KG1 (cell line): ENCODE results near the gene TMA7.
"Not testable (repeated sequence)": the region's sequence is repeated elsewhere in the genome, so short reads cannot be mapped to it uniquely, and the experiment has no call there.

Experiments used
- DNase-seq: peaks from one replicate; lab custom pipeline; 2025; lab: John Stamatoyannopoulos, UW

The TMA7 gene

DNA sequence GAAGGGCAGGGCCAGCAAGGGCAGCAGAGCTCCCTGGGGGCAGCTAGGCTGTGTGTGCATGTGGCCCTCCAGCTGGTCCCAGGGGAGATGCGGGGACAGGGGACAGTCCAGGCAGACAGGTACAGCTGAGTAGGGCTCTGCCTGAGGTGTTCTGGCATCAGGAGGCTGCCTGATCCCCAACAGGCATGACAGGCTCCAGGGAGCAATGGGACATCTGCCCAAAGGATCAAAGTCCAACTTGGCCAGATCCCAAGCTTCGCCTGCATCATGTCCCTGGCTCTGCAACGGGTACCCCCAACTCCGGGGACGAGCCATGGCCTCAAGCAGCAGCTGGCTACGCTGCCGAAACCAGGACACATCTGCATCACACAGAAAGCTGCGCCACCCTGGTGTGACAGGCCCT lies 28.3 kb downstream of the TMA7 start:
- DNase-seq: no peak

DNA sequence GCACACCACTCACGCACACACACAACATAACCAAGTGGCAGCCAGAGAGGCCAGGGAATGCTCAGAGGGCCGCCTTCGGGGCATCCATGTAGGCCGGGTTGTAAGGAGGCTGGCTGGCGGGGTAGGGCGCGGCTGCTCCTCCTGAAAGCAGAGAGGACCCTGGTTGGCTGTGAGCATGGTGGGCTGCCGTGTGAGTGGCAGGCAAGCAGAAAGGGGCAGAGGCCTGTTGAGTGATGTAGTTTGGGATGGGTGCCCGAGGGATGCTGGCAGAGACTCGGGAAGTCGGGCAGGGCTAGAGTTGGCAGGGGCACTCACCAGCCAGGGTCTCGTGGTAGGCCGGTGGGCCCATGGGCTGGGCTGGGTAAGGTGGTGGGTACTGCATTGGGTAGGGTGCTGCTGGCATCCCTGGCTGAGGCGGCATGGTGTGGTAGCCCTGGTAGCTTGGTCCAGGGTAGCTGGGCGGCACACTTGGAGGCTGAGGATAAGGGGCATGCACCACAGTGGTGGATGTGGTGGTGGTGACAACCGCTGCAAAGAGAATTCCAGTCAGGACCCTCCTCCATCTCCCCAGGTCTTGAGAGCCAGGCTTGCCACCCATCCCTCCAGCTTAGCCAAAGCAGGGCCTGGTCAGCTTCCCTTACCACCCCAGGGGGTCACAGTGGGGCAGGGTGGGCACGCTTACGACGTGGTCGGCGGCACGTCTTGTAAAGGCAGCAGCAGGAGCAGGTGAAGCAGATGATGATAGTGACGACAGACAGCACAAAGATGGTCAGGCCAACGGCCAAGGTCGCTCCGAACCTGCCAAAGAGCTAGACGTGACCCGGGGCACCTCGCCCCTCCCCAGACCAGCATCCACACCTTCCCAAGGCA lies 29.2 kb downstream of the TMA7 start:
- DNase-seq: no peak

DNA sequence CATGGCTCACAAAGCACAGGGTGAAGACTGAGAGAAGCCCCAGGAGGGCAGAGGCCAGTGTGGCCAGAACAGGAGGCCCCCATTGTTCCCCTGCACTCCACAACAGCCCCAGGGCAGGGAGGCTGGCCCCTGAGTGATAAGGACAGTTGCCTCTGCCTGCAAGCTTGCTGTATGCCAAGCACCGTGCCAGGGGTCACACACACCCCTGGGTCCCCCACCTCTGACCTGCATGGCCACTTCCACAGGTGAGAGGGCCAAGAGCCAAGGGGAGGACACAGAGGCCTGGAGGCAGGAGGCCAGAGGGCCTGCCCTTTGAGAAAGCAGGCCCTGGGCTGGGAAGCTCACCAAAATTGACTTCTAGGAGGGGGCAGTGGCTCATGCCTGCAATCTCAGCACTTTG lies 30.2 kb downstream of the TMA7 start:
- DNase-seq: no peak

DNA sequence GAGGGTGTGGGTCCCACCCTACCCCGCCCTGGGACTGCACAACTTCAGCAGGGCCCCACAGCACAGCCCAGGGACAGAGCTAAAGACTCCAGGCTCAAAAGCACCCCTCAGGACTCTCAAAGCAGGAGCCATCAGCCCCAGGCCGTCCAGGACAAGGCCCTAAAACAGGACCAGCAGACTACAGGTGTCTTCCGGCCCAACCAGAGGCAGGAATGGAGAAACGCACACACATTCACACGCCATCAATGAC lies 32.5 kb downstream of the TMA7 start:
- no peak for DNase-seq

DNA sequence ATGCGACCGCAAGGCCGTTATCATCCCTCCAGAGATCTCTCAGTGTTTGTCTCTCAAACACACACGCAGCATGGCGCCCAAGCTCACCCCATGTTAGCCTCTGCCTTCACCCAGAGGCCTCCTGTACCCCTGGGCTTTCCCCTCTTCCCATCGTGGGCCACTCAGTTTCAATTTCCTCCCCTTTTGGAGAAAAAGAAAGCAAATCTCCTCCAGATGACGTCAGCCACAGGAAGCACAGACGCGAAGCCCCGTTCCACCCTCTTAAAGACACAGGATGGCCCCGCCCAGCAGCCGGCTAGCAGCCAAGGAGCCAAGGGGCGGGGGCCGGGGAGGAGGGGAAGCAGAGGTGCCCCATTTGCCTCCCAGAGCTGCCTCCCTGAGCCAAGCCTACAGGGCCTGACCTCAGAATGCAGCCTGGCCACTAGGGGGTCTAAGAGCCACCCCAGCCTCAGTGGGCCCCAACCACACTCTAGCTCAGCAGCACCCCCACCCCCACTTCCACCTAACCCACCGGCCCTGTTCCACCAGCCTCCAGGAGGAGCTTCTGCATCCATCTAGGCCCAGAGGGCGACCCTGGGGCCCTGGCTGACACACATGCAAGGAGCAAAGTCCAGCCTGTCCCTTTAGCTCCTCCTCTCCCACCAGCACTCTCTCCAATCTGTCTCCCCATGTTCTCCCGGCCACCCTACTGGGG lies 33.0 kb downstream of the TMA7 start:
- peak; percentile 92 for DNase-seq

DNA sequence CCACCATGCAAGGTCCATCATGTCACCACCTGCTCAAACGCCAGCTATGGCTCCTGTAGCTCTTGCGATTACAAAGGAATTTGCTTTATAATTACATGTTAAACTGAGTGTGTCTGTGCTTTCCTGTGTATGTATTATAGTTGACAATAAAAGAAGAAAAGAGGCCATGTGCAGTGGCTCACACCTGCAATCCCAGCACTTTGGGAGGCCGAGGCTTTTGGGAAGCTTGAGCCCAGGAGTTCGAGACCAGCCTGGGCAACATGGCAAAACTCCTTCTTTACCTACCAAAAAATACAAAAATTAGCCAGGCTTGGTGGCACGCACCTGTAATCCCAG lies 33.5 kb downstream of the TMA7 start:
- DNase-seq: no peak

DNA sequence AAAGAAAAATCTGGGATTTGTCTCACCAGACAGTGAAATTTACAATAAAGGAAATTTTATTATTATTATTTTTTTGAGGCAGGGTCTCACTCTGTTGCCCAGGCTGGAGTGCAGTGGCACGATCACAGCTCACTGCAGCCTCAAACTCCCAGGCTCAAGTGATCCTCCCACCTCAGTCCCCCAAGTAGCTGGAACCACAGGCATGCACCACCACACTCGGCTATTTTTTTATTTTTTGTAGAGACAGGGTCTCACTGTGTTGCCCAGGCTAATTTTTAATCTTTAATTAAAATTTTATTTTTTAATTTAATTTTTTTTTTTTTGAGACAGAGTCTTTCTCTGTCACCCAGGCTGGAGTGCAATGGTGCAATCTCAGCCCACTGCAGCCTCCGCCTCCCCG lies 34.0 kb downstream of the TMA7 start:
- not testable (repeated sequence) for DNase-seq

DNA sequence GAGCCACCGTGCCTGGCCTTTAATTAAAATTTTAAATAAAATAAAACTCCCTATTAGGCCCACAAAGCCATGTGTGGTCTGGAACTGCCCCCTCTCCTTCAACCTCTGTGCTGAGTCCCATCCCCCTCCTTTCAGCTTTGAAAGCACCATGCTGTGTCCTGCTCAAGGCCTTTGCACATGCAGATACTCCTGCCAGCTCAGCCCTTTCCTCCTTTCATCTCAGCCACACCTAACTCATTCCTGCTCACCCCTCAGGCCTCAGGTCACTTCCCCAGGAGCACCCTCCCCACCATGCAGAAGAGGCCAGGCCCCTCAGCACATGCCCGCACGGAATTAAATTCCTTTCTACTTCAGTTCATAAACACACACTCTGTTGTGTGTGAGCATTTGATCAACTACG lies 34.6 kb downstream of the TMA7 start:
- DNase-seq: no peak

DNA sequence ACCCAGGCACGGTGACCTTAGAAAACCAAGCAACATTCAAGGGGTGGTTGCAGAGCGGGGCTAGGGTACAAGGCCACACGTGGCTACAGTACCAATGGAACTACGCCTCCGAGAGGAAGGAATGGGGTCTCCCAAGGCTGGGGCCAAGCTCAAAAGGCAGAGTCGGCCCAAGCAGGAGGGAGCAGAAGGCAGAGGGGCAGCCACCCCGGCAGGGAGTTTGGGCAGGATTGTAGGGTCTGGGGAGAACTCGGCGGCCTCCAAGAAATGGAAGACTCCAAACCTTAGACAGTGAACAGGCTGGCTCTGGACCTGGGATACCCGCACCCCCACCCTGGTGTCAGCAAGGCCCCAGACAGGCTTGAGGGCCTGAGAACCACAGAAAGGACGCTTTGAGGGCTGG lies 35.1 kb downstream of the TMA7 start:
- no peak for DNase-seq

DNA sequence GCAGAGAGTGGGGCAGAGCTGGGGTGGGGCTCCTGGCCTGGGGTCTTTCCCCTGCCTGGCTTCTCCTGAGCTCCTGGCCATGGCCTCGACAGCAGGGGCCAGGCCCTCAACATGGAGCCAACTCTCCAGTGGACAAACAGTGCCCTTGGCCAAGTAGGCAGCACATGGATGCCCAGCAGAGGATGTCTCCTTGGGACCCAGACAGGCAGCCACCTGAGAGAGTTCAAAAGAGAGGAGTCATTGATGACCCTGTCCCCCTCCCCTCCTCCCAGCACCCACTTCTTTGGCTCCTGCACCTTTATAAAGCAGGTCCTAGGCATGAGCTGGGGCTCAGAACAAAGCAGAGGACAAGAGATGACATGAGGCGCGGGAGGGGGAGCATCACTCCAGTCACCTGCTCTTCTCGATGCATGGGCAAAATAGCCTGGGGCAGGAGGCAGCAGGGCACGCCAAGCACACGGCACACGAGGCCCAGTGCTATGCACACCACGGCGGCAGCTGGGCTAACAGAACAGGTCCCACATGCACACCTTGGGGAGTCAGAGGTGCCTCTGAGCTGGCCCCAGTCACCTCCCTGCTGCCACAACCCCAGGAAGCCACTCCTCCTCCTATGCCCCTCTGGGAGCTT lies 36.5 kb downstream of the TMA7 start:
- no peak for DNase-seq

DNA sequence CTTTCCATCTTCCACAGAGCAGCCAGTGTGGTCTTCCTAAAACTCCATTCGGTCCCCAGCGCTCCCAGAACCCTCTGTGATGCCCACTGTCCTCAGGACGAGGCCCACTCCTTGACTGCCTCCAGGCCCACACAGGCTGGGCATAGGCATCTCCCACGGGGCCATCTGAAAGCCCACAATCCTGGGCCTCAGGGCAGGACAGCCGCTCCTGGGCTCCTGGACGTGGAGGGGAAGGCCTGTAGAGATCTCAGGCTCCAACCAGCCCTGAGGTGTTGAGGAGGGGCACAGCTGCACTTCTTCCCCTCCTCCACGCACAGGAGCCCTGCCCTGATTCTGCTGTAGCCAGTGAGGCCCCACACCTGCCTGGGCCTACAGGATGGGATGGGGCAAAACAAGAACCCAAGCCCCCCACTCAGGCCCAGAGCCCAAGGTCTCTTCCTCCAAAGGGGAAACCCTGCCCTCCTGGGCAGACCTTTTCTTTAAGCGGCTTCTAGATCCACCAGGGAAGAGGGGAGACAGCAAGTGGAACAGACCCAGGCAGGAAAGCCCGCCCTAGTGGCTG lies 38.0 kb downstream of the TMA7 start:
- no peak for DNase-seq

DNA sequence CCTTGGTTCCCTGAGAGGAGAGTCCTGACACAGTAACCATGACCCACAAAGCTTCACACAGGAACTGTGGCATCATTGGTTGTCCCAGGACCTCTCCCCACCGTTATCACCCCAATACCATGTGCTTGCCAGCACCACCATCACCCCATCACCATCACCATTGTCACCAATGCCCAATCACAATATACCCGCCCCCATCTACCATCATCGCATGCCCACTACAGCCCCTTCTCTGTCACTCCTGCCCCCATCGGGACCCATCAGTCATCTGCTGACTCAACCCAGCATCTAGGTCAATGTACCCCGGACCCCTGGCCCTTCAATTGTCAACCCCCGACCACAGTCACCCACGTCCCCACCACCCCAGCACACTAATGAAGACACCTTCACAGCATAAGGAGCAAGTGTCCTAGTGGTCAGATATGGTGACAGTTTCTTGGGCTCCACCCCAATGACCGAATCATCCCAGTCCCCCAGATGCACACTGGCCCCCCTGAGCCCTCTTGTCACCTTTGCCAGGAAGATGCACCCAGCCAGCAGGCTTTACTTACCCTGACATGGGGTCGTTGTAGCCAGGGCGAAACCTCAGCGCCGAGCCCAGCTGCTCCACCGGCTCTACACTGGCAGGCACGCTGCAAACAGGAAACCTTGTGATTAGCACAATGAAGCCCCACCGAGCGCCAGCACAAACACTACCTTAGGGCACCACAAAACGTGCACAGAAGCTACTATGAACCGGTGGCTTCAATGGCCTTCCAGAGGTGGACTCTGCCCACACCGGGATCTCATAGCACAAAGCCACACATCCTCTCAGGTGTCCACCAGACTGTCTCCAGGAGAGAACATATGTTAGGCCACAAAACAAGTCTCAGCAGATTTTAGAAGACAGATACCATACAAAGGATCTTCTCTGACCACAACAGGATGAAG lies 38.8 kb downstream of the TMA7 start:
- peak; percentile 37 for DNase-seq

DNA sequence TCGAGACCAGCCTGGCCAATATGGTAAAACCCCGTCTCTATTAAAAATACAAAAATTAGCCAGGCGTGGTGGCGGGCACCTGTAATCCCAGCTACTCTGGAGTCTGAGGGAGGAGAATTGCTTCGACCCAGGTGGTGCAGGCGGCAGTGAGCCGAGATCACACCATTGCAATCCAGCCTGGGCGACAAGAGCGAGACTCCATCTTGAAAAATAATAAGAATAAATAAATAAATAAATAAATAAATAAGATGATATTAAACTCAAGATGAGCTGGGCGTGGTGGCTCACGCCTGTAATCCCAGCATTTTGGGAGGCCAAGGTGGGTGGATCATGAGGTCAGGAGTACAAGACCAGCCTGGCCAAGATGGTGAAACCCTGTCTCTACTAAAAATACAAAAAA lies 40.8 kb downstream of the TMA7 start:
- DNase-seq: not testable (repeated sequence)

DNA sequence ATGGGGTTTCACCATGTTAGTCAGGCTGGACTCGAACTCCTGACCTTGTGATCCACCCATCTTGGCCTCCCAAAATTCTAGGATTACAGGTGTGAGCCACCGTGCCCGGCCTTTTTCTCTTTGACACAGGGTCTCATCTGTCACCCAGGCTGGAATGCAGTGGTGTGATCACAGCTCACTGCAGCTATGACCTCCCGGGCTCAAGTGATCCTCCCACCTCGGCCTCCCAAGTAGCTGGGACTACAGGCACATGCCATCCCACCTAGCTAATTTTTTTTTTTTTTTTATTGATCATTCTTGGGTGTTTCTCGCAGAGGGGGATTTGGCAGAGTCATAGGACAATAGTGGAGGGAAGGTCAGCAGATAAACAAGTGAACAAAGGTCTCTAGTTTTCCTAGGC lies 42.8 kb downstream of the TMA7 start:
- not testable (repeated sequence) for DNase-seq

DNA sequence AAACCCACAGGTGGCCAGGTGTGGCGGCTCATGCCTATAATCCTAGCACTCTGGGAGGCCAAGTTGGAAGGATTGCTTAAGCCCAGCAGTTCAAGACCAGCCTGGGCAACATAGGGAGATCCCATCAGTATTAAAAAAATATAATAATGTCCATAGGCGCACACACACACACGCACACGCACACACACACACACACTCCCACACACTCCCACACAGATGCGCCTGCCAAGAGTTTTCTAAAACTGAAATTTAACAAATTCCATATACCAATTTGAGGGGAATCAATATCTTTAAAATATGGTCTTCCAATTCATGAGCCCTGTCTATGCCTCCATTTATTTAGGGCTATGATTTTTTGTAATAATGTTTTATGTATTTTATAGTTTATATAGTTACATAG lies 46.9 kb downstream of the TMA7 start:
- DNase-seq: no peak

DNA sequence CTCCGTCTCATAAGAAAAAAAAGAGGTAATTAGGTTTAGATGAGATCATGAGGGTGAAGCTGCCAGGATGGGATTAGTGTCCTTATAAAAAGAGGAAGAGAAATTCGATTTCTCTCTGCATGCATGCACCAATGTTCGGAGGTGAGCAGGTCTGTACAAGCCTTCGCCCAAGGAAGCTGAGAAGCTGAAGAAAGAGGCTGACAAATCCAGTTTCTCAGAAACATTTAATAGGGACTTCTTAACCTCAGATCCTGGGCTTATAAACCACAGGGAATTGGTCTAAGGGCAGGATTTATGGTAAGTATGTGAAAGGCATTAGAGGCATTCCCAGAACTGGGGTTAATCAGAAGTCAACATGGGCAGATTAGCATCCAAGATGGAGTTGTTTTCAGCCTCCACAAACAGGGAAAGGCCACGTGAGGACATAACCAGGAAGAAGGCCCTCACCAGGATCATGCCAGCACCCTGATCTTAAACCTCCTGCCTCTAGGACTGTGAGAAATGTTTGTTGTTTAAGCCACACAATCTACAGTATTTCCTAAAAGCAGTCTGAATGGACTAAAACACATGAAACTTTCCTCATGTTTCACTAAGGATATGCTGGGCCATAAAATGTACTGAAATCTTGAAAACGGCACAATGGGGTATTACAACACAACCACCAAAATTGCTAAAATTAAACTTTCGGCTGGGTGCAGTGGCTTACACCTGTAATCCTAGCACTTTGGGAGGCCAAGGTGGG lies 52.6 kb downstream of the TMA7 start:
- DNase-seq: no peak

DNA sequence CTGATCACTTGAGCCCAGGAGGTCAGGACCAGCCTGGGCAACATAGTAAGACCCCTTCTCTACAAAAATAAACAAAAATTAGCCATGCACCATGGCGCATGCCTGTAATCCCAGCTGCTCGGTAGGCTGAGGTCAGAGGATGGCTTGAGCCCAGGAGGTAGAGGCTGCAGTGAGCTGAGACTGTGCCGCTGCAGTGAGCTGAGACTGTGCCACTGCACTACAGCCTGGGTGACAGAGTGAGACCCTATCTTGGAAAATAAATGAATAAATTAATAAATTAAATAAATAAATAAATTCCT lies 53.1 kb downstream of the TMA7 start:
- no peak for DNase-seq
